Stimulated activated CD8-positive, alpha-beta memory T cell treated with anti-CD3 and anti-CD28 coated beads, Interleukin-12 subunit alpha, Interleukin-12 subunit beta, amount 100 ng/mL, for 24 hours (primary cell): ENCODE data around the gene PLLP.

Experiments
- DNase-seq: peaks from one replicate; pipeline ENCODE4 v3.0.0-alpha.2; 2020; ENCODE audit errors: extremely low read depth

The PLLP gene

GRCh38 chr16:57256601-57257395, 27.7 kb downstream of the PLLP start:
- no peak for DNase-seq

- DNase-seq = no peak
These were observed 28.6 kb downstream of the PLLP start for GRCh38 chr16:57255686-57256415.

GRCh38 chr16:57253466-57253865, 31.0 kb downstream of the PLLP start:
- no peak for DNase-seq

- no peak for DNase-seq
These were observed 32.2 kb downstream of the PLLP start for GRCh38 chr16:57252148-57252721.

- no peak for DNase-seq
These were observed 33.1 kb downstream of the PLLP start for GRCh38 chr16:57251352-57251751.

- DNase-seq = no peak
These were observed 38.9 kb downstream of the PLLP start for GRCh38 chr16:57245472-57246113.

- peak; percentile 96 for DNase-seq
These were observed 39.6 kb downstream of the PLLP start, which contains the start of gene ARL2BP for GRCh38 chr16:57244767-57245471. Gene ARL2BP, plus strand, starts transcription at chr16:57245259. Its CDS starts 109 bp downstream, at chr16:57245368.

- DNase-seq = no peak
These were observed 40.1 kb downstream of the PLLP start for GRCh38 chr16:57244463-57244766.

GRCh38 chr16:57242650-57243049, 41.8 kb downstream of the PLLP start:
- DNase-seq = no peak

- DNase-seq = no peak
These were observed 43.6 kb downstream of the PLLP start for GRCh38 chr16:57240851-57241250.

GRCh38 chr16:57239107-57239506, 45.4 kb downstream of the PLLP start:
- no peak for DNase-seq

GRCh38 chr16:57238682-57239081, 45.8 kb downstream of the PLLP start:
- DNase-seq = no peak

GRCh38 chr16:57236022-57236350, 48.5 kb downstream of the PLLP start:
- no peak for DNase-seq

GRCh38 chr16:57235128-57236021, 49.1 kb downstream of the PLLP start:
- DNase-seq = no peak

- DNase-seq = no peak
These were observed 49.8 kb downstream of the PLLP start for GRCh38 chr16:57234707-57235092.

GRCh38 chr16:57233944-57234706, 50.3 kb downstream of the PLLP start:
- no peak for DNase-seq

- DNase-seq = no peak
These were observed 52.6 kb downstream of the PLLP start for GRCh38 chr16:57231821-57232350.

- no peak for DNase-seq
These were observed 55.4 kb downstream of the PLLP start for GRCh38 chr16:57229079-57229478.

- DNase-seq = no peak
These were observed 57.5 kb downstream of the PLLP start for GRCh38 chr16:57226701-57227621.
